Neural progenitor cell (in vitro differentiated cells): Measurements from ENCODE around the gene KANTR. TPM values are rescaled to one million over a fixed set of nuclear protein-coding genes. Genes with fewer than 3 reads are reported as not detected.

ENCODE experiments used
- DNase-seq: peaks from one replicate; pipeline ENCODE4 v3.0.0-alpha.2; 2016; ENCODE audit warnings: low spot score
- H2AFZ ChIP-seq: fragments of 200-600 bp; sonication (generic); replicated peaks from 2 replicates; pipeline ENCODE4 v1.6.1; 2016; ENCODE audit warnings: antibody characterized with exemption
- H3F3A ChIP-seq: fragments of 200-600 bp; sonication (generic); 2 replicates; pipeline ENCODE4 v1.6.1; 2016; ENCODE audit warnings: antibody characterized with exemption, low read depth
- H3K27ac ChIP-seq: fragments of 200-600 bp; sonication (generic); 2 replicates; pipeline ENCODE4 v1.5.1; 2016; ENCODE audit warnings: mild to moderate bottlenecking
- H3K27me3 ChIP-seq: fragments of 200-600 bp; sonication (generic); 2 replicates; pipeline ENCODE4 v1.6.1; 2016; ENCODE audit warnings: mild to moderate bottlenecking, moderate library complexity
- H3K36me3 ChIP-seq: fragments of 200-600 bp; sonication (generic); 2 replicates; pipeline ENCODE4 v1.5.1; 2016
- H3K4me1 ChIP-seq: fragments of 200-600 bp; sonication (generic); 2 replicates; pipeline ENCODE4 v1.6.1; 2016; ENCODE audit warnings: mixed run types
- H3K4me2 ChIP-seq: fragments of 200-600 bp; sonication (generic); 2 replicates; pipeline ENCODE4 v1.6.1; 2016
- H3K4me3 ChIP-seq: fragments of 200-600 bp; sonication (generic); 2 replicates; pipeline ENCODE4 v1.5.1; 2016
- H3K79me2 ChIP-seq: fragments of 200-600 bp; sonication (generic); 2 replicates; pipeline ENCODE4 v1.6.1; 2016; ENCODE audit warnings: low read depth
- H3K9ac ChIP-seq: fragments of 200-600 bp; sonication (generic); 2 replicates; pipeline ENCODE4 v1.6.1; 2016
- H3K9me3 ChIP-seq: fragments of 200-600 bp; sonication (generic); 2 replicates; pipeline ENCODE4 v1.5.1; 2016; ENCODE audit warnings: low read depth
- H4K20me1 ChIP-seq: fragments of 200-600 bp; sonication (generic); 2 replicates; pipeline ENCODE4 v1.6.1; 2016; ENCODE audit warnings: low read depth
- H3K27ac Mint-ChIP-seq: 3 replicates; pipeline ENCODE4 v1.8.0; 2021; ENCODE audit warnings: mixed read lengths
- H3K27me3 Mint-ChIP-seq: 2 replicates; pipeline ENCODE4 v1.8.0; 2022; ENCODE audit warnings: low read depth, mild to moderate bottlenecking, inconsistent platforms, moderate library complexity, mixed read lengths; ENCODE audit not compliant: insufficient read depth
- H3K36me3 Mint-ChIP-seq: 3 replicates; pipeline ENCODE4 v1.8.0; 2021; ENCODE audit warnings: mixed read lengths
- H3K4me1 Mint-ChIP-seq: 3 replicates; pipeline ENCODE4 v1.8.0; 2021; ENCODE audit warnings: mixed read lengths
- H3K4me3 Mint-ChIP-seq: 3 replicates; pipeline ENCODE4 v1.8.0; 2021; ENCODE audit warnings: mild to moderate bottlenecking, moderate library complexity, mixed read lengths
- H3K9me3 Mint-ChIP-seq: 3 replicates; pipeline ENCODE4 v1.8.0; 2020; ENCODE audit warnings: mixed read lengths
- EZH2 ChIP-seq: fragments of 200-600 bp; sonication (generic); IDR thresholded peaks from 2 replicates; pipeline ENCODE4 v1.6.1; 2017; ENCODE audit warnings: antibody characterized with exemption, mild to moderate bottlenecking, moderate library complexity
- EZH2phosphoT487 ChIP-seq: fragments of 200-600 bp; sonication (generic); IDR thresholded peaks from 2 replicates; pipeline ENCODE4 v1.6.1; 2017; ENCODE audit warnings: antibody characterized with exemption
- total RNA-seq: library from RNA; depleted of rRNA; stranded (reverse); fragments of >200 nt; gene quantifications from 2 replicates; pipeline ENCODE4 v1.2.3, GENCODE V29; 2015; ENCODE audit warnings: low replicate concordance
- TF ChIP-seq, protein P1 (sequence below): fragments of 200-600 bp; sonication (generic); IDR thresholded peaks from 2 replicates; pipeline ENCODE4 v1.5.1; 2017; ENCODE audit warnings: antibody characterized with exemption, mild to moderate bottlenecking

Gene KANTR
- total RNA-seq, 1 donor from 2014 or later = 30.9 TPM

DNA sequence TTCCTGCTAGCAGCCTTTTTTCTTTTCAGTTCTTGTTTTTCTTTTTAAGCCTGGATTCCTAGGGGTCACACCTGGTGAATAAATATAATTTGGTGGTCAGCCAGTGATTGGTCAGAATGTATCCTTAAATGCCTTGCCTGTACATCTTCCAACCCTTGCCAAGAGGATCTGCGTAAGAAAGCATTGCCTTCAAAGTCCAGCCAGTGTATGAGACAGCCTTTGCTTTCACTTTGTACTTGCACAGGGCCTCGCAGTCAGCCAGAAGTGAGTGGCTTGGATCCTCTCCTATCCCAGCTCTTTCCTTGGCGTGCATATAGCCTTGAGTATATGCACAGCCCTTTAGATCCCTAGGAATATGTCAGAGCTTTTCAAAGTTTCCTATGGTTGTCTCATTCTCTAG, 22.2 kb downstream of the KANTR start:
- H3K4me3 Mint-ChIP-seq = no peak overlapping the region
- H3K4me2 ChIP-seq = no peak overlapping the region

DNA sequence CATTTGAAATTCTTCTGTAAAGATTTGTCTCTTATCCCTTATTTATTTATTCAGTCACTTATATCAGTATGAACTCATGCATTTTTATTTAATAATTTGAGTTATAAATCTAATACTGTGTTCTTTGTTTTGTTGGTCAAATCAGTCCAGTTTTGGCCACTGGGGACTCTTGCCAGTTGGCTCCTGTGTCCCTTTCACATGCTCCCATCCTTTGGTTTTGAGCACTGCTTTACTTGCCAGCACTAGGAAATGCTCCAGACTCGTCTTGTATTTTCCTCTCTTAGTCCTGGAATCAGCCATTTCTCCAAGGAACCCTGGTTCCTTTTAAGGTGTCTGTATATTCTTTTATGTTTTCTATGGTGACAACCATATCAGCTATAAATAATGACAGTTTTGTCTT, 28.1 kb downstream of the KANTR start:
- no peaks in the 10 kb centered on the region for H3K4me1 ChIP-seq
- H3K9me3 ChIP-seq = peaks cover 11% of the 10 kb centered on the region
- no peak overlapping the region for H3K27ac ChIP-seq
- H3K36me3 ChIP-seq = no peaks in the 10 kb centered on the region
- H3K79me2 ChIP-seq = no peaks in the 10 kb centered on the region
- Mint-ChIP-seq H3K27ac (no peak overlapping the region), H3K4me3 (no peak overlapping the region), H3K27me3 (no peaks in the 10 kb centered on the region), H3K4me1 (no peaks in the 10 kb centered on the region), H3K9me3 (peaks cover 4% of the 10 kb centered on the region), H3K36me3 (peaks cover 3% of the 10 kb centered on the region)
- no peaks in the 10 kb centered on the region for H3K27me3 ChIP-seq
- H2AFZ ChIP-seq = no peak overlapping the region
- H3K4me2 ChIP-seq = no peak overlapping the region
- H3K4me3 ChIP-seq = no peak overlapping the region
- H3F3A ChIP-seq = no peaks in the 10 kb centered on the region
- no peak overlapping the region for H3K9ac ChIP-seq
- TF ChIP-seq, protein P1, sequence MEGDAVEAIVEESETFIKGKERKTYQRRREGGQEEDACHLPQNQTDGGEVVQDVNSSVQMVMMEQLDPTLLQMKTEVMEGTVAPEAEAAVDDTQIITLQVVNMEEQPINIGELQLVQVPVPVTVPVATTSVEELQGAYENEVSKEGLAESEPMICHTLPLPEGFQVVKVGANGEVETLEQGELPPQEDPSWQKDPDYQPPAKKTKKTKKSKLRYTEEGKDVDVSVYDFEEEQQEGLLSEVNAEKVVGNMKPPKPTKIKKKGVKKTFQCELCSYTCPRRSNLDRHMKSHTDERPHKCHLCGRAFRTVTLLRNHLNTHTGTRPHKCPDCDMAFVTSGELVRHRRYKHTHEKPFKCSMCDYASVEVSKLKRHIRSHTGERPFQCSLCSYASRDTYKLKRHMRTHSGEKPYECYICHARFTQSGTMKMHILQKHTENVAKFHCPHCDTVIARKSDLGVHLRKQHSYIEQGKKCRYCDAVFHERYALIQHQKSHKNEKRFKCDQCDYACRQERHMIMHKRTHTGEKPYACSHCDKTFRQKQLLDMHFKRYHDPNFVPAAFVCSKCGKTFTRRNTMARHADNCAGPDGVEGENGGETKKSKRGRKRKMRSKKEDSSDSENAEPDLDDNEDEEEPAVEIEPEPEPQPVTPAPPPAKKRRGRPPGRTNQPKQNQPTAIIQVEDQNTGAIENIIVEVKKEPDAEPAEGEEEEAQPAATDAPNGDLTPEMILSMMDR = no peak
- TF ChIP-seq EZH2phosphoT487 (no peak), EZH2 (no peak)
- no peaks in the 10 kb centered on the region for H4K20me1 ChIP-seq
- DNase-seq = no peak

More for the DNA sequence above, 22.2 kb downstream of the KANTR start:
- H3K4me3 ChIP-seq = no peak overlapping the region
- Mint-ChIP-seq H3K27me3 (no peaks in the 10 kb centered on the region), H3K27ac (no peak overlapping the region), H3K9me3 (peaks cover 4% of the 10 kb centered on the region), H3K36me3 (peaks cover 5% of the 10 kb centered on the region), H3K4me1 (no peaks in the 10 kb centered on the region)
- H3K27ac ChIP-seq = no peak overlapping the region
- DNase-seq = no peak
- H3K9me3 ChIP-seq = no peaks in the 10 kb centered on the region
- H3K9ac ChIP-seq = no peak overlapping the region
- no peaks in the 10 kb centered on the region for H4K20me1 ChIP-seq
- no peaks in the 10 kb centered on the region for H3K36me3 ChIP-seq
- H3K4me1 ChIP-seq = no peaks in the 10 kb centered on the region
- no peaks in the 10 kb centered on the region for H3K79me2 ChIP-seq
- no peak overlapping the region for H2AFZ ChIP-seq
- no peaks in the 10 kb centered on the region for H3F3A ChIP-seq
- H3K27me3 ChIP-seq = no peaks in the 10 kb centered on the region
- no peak for TF ChIP-seq EZH2phosphoT487
- no peak for TF ChIP-seq EZH2
- TF ChIP-seq, protein P1 = no peak

DNA sequence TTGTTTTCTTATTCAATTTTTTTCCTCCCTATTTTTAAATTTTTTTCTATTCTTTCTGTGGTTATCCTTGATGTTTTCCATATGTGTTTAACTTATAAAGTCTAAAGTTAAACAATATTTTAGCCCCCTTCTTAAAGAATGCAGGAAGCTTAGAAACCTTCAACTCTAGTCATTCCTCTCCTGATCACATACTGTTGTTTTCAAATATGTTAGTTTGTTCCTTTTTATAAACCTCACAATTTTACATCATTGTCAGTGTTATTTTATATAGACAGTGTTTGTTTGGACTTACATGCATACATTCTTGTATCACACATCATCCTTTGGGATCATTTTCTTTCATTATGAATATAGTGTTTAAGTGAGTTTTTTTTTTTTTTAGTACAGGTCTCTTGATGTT, 31.6 kb downstream of the KANTR start:
- no peak overlapping the region for H3K27ac ChIP-seq

DNA sequence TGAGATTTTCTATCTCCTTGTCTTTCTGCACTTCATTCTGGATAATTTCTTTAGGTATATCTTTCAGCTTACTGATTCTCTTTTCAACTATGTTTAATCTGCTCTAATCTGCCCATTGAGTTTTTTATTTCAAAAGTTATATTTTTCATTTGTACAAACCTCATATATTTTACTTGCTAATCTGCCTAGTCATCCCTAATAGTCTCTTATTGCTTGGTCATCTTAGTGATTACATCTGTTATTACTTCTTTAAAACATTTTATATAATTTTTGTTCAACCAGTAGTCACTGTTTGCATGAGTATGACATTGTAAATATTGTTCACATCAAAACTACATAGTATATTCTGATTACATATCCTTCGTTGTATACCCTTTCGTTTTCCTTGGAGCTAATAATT, 32.4 kb downstream of the KANTR start:
- no peak for DNase-seq
- no peaks in the 10 kb centered on the region for H3K27me3 Mint-ChIP-seq
- Histone ChIP-seq H3K9ac (no peak overlapping the region), H3F3A (no peaks in the 10 kb centered on the region), H3K36me3 (no peaks in the 10 kb centered on the region), H3K4me2 (no peak overlapping the region), H2AFZ (no peak overlapping the region), H3K79me2 (no peaks in the 10 kb centered on the region), H3K9me3 (peaks cover 11% of the 10 kb centered on the region), H3K27ac (no peak overlapping the region), H3K4me3 (no peak overlapping the region), H3K4me1 (no peaks in the 10 kb centered on the region), H3K27me3 (no peaks in the 10 kb centered on the region), H4K20me1 (no peaks in the 10 kb centered on the region)
- no peak for TF ChIP-seq EZH2phosphoT487
- TF ChIP-seq, protein P1 = no peak
- no peak for TF ChIP-seq EZH2
- peaks cover 1% of the 10 kb centered on the region for H3K36me3 Mint-ChIP-seq
- H3K4me1 Mint-ChIP-seq = no peaks in the 10 kb centered on the region
- no peak overlapping the region for H3K27ac Mint-ChIP-seq
- peaks cover 4% of the 10 kb centered on the region for H3K9me3 Mint-ChIP-seq
- no peak overlapping the region for H3K4me3 Mint-ChIP-seq

More for the DNA sequence above, 31.6 kb downstream of the KANTR start:
- Histone ChIP-seq H3K4me1 (no peaks in the 10 kb centered on the region), H2AFZ (no peak overlapping the region), H3K27me3 (no peaks in the 10 kb centered on the region), H3K9ac (no peak overlapping the region), H4K20me1 (no peaks in the 10 kb centered on the region), H3K4me2 (no peak overlapping the region), H3K79me2 (no peaks in the 10 kb centered on the region), H3K4me3 (no peak overlapping the region), H3F3A (no peaks in the 10 kb centered on the region), H3K36me3 (no peaks in the 10 kb centered on the region), H3K9me3 (peaks cover 11% of the 10 kb centered on the region)
- no peak for DNase-seq
- no peak overlapping the region for H3K4me3 Mint-ChIP-seq
- no peaks in the 10 kb centered on the region for H3K27me3 Mint-ChIP-seq
- H3K9me3 Mint-ChIP-seq = peaks cover 4% of the 10 kb centered on the region
- H3K4me1 Mint-ChIP-seq = no peaks in the 10 kb centered on the region
- H3K36me3 Mint-ChIP-seq = peaks cover 1% of the 10 kb centered on the region
- TF ChIP-seq EZH2phosphoT487 (no peak), EZH2 (no peak)
- H3K27ac Mint-ChIP-seq = no peak overlapping the region
